OCI-LY3 (cell line): Measurements from ENCODE around the gene CYSRT1.

Source experiments
- H2AFZ ChIP-seq: fragments of 200-600, 300-600 bp; shearing (Covaris generic); 2 replicates; pipeline ENCODE4 v1.6.0; 2014; ENCODE audit warnings: antibody characterized with exemption, low read depth, low read length
- H3K27ac ChIP-seq: fragments of 200-600, 300-600 bp; sonication (generic); 2 replicates; pipeline ENCODE4 v1.5.1; 2014; ENCODE audit warnings: mild to moderate bottlenecking, low read length, moderate library complexity, mixed read lengths
- H3K27me3 ChIP-seq: fragments of 200-600, 300-600 bp; sonication (generic); 2 replicates; pipeline ENCODE4 v1.6.1; 2014; ENCODE audit warnings: low read depth, low read length, mixed read lengths
- H3K36me3 ChIP-seq: fragments of 200-600, 300-600 bp; sonication (generic); replicated peaks from 2 replicates; pipeline ENCODE3; 2014; ENCODE audit warnings: low read depth, low read length, mixed read lengths
- H3K4me1 ChIP-seq: fragments of 300-600, 200-600 bp; sonication (generic); 2 replicates; pipeline ENCODE4 v1.6.1; 2014; ENCODE audit warnings: low read length, mixed read lengths
- H3K4me2 ChIP-seq: fragments of 200-600, 300-600 bp; sonication (generic); 2 replicates; pipeline ENCODE4 v1.6.1; 2014; ENCODE audit warnings: low read length, mixed read lengths
- H3K4me3 ChIP-seq: fragments of 300-600, 200-600 bp; sonication (generic); 2 replicates; pipeline ENCODE4 v1.5.1; 2014; ENCODE audit warnings: antibody characterized with exemption, mild to moderate bottlenecking, low read length, moderate library complexity
- H3K79me2 ChIP-seq: fragments of 300-600, 200-600 bp; shearing (Covaris generic); 2 replicates; pipeline ENCODE4 v1.6.1; 2014; ENCODE audit warnings: mild to moderate bottlenecking, low read length, mixed read lengths
- H3K9ac ChIP-seq: fragments of 300-600, 200-600 bp; shearing (Covaris generic); 2 replicates; pipeline ENCODE4 v1.6.0; 2014; ENCODE audit warnings: mild to moderate bottlenecking, low read length, moderate library complexity
- H3K9me3 ChIP-seq: fragments of 200-600, 300-600 bp; shearing (Covaris generic); 2 replicates; pipeline ENCODE4 v1.6.1; 2014; ENCODE audit warnings: low read length, mixed read lengths; ENCODE audit not compliant: insufficient read depth
- H4K20me1 ChIP-seq: fragments of 200-600, 300-600 bp; sonication (generic); 2 replicates; pipeline ENCODE4 v1.6.1; 2016; ENCODE audit warnings: low read length, mixed read lengths; ENCODE audit not compliant: insufficient read depth
- EZH2phosphoT487 ChIP-seq: fragments of 200-600 bp; shearing (Covaris generic); IDR thresholded peaks from 2 replicates; pipeline ENCODE4 v1.6.1; 2018; ENCODE audit warnings: antibody characterized with exemption, mixed run types, low read depth
- TF ChIP-seq, protein P1 (sequence below): fragments of 200-600, 300-600 bp; sonication (generic); IDR thresholded peaks from 2 replicates; pipeline ENCODE4 v1.5.1; 2014; ENCODE audit warnings: antibody characterized with exemption, low read length, low read depth

CYSRT1 gene

DNA sequence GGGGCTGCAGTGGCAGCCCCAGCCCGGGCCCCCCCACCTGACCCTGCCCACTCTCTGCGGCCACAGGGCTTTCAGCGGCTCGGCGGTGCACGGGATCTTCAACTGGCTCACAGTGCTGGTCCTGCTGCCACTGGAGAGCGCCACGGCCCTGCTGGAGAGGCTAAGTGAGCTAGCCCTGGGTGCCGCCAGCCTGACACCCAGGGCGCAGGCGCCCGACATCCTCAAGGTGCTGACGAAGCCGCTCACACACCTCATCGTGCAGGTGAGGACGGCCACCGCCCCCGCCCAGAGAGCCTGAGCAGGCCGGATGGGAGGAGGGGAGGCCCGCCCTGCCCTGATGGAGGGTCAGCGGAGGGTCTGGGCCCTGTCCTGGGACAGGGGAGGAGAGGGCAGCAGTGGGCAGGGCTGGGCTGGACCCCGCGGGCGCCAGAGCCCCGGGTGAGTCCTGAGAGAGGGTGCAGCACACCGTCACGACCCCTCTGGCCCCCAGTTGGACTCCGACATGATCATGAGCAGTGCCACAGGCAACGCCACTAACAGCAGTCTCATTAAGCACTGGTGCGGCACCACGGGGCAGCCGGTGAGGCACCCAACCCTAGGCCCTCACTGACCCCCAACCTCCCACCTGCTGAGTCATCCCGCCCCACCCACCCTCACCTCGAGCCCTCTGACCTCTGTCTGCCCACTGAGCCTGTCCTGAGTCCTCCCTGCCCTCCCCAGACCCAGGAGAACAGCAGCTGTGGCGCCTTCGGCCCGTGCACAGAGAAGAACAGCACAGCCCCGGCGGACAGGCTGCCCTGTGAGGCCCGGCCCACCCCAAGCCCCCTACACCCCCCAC is 8.4 kb downstream of the CYSRT1 start:
- 0 out of 2 replicates have a peak, but pooled peaks cover 2% of the 10 kb centered on the region for H3K27me3 ChIP-seq
- no peak overlapping the region for H3K9ac ChIP-seq
- H3K36me3 ChIP-seq = no peaks in the 10 kb centered on the region
- H3K27ac ChIP-seq = no peak overlapping the region
- H3K79me2 ChIP-seq = peaks cover 8% of the 10 kb centered on the region
- peaks cover 41% of the 10 kb centered on the region for H3K4me1 ChIP-seq
- H2AFZ ChIP-seq = no peak overlapping the region
- H3K4me3 ChIP-seq = no peak overlapping the region
- H3K9me3 ChIP-seq = no peaks in the 10 kb centered on the region
- H3K4me2 ChIP-seq = no peak overlapping the region
- TF ChIP-seq, protein P1, sequence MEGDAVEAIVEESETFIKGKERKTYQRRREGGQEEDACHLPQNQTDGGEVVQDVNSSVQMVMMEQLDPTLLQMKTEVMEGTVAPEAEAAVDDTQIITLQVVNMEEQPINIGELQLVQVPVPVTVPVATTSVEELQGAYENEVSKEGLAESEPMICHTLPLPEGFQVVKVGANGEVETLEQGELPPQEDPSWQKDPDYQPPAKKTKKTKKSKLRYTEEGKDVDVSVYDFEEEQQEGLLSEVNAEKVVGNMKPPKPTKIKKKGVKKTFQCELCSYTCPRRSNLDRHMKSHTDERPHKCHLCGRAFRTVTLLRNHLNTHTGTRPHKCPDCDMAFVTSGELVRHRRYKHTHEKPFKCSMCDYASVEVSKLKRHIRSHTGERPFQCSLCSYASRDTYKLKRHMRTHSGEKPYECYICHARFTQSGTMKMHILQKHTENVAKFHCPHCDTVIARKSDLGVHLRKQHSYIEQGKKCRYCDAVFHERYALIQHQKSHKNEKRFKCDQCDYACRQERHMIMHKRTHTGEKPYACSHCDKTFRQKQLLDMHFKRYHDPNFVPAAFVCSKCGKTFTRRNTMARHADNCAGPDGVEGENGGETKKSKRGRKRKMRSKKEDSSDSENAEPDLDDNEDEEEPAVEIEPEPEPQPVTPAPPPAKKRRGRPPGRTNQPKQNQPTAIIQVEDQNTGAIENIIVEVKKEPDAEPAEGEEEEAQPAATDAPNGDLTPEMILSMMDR = no peak
- no peak for TF ChIP-seq EZH2phosphoT487
- H4K20me1 ChIP-seq = no peaks in the 10 kb centered on the region

GRCh38 chr9:137234055-137234697 is 9.2 kb downstream of the CYSRT1 start:
- Histone ChIP-seq H3K79me2 (peaks cover 16% of the 10 kb centered on the region), H3K36me3 (no peaks in the 10 kb centered on the region), H3K27me3 (0 out of 2 replicates have a peak, but pooled peaks cover 2% of the 10 kb centered on the region), H2AFZ (no peak overlapping the region), H3K9ac (peak overlapping the region; percentile 63; the same call in 1 of the 2 replicates), H3K27ac (no peak overlapping the region), H4K20me1 (no peaks in the 10 kb centered on the region), H3K4me1 (peaks cover 42% of the 10 kb centered on the region), H3K9me3 (no peaks in the 10 kb centered on the region), H3K4me3 (peak overlapping the region; percentile 82), H3K4me2 (peak overlapping the region; percentile 96)
- TF ChIP-seq, protein P1 = no peak

GRCh38 chr9:137234758-137235423 is 9.9 kb downstream of the CYSRT1 start:
- Histone ChIP-seq H3K4me1 (peaks cover 42% of the 10 kb centered on the region), H3K9ac (peak overlapping the region; percentile 63), H3K4me2 (peak overlapping the region; percentile 96), H3K79me2 (peaks cover 24% of the 10 kb centered on the region), H3K36me3 (no peaks in the 10 kb centered on the region), H3K9me3 (no peaks in the 10 kb centered on the region), H3K27me3 (0 out of 2 replicates have a peak, but pooled peaks cover 2% of the 10 kb centered on the region), H3K27ac (peak overlapping the region; percentile 34), H2AFZ (no peak overlapping the region), H4K20me1 (no peaks in the 10 kb centered on the region), H3K4me3 (peak overlapping the region; percentile 82)
- no peak for TF ChIP-seq EZH2phosphoT487
- TF ChIP-seq, protein P1 = no peak
